GM21367 (cell line): ENCODE results near the gene KBTBD12.
"Not testable (repeated sequence)": the region's sequence is repeated elsewhere in the genome, so short reads cannot be mapped to it uniquely, and the experiment has no call there.

ENCODE experiments used
- ATAC-seq: cut with Tn5 transposase; IDR thresholded peaks from one replicate; pipeline ENCODE4 v1.9.1; 2021; ENCODE audit not compliant: unreplicated experiment

Gene KBTBD12

GRCh38 chr3:127903611-127904375 lies 11.2 kb upstream of the KBTBD12 start:
- ATAC-seq: no peak

- ATAC-seq: no peak
Measured at GRCh38 chr3:127905556-127905955, 9.5 kb upstream of the KBTBD12 start.

GRCh38 chr3:127906653-127907052 lies 8.4 kb upstream of the KBTBD12 start:
- ATAC-seq: not testable (repeated sequence)

- ATAC-seq: no peak
Measured at GRCh38 chr3:127908202-127908601, 6.8 kb upstream of the KBTBD12 start.

GRCh38 chr3:127908951-127909350 lies 6.1 kb upstream of the KBTBD12 start:
- ATAC-seq: no peak

GRCh38 chr3:127909646-127910045 lies 5.4 kb upstream of the KBTBD12 start:
- no peak for ATAC-seq

GRCh38 chr3:127911421-127911931 lies 3.6 kb upstream of the KBTBD12 start:
- no peak for ATAC-seq

- ATAC-seq: not testable (repeated sequence)
Measured at GRCh38 chr3:127913841-127914240, 1.2 kb upstream of the KBTBD12 start.

GRCh38 chr3:127914584-127914983 lies 448 bp upstream of the KBTBD12 start:
- no peak for ATAC-seq

GRCh38 chr3:127915937-127916493 lies 983 bp downstream of the KBTBD12 start:
- no peak for ATAC-seq

- ATAC-seq: no peak
Measured at GRCh38 chr3:127920738-127921137, 5.7 kb downstream of the KBTBD12 start.

GRCh38 chr3:127923611-127924010 lies 8.6 kb downstream of the KBTBD12 start:
- no peak for ATAC-seq

- ATAC-seq: no peak
Measured at GRCh38 chr3:127925384-127925783, 10.4 kb downstream of the KBTBD12 start.

- no peak for ATAC-seq
Measured at GRCh38 chr3:127927829-127928604, 13.0 kb downstream of the KBTBD12 start.

GRCh38 chr3:127929818-127930413 lies 14.9 kb downstream of the KBTBD12 start:
- ATAC-seq: no peak

GRCh38 chr3:127933396-127933795 lies 18.4 kb downstream of the KBTBD12 start:
- no peak for ATAC-seq

GRCh38 chr3:127938800-127939199 lies 23.8 kb downstream of the KBTBD12 start:
- ATAC-seq: no peak

- no peak for ATAC-seq
Measured at GRCh38 chr3:127940116-127940515, 25.1 kb downstream of the KBTBD12 start.

GRCh38 chr3:127942613-127943012 lies 27.6 kb downstream of the KBTBD12 start:
- ATAC-seq: no peak

GRCh38 chr3:127948211-127948610 lies 33.2 kb downstream of the KBTBD12 start:
- ATAC-seq: no peak

GRCh38 chr3:127949446-127950055 lies 34.5 kb downstream of the KBTBD12 start:
- ATAC-seq: no peak
